Measurements from ENCODE around the gene NDUFAF8. TPM values are rescaled to one million over a fixed set of nuclear protein-coding genes. Genes with fewer than 3 reads are reported as not detected.

The NDUFAF8 gene
- total RNA-seq, 2 experiments from 2014 or later: 129 to 165 TPM

- Histone ChIP-seq H3K4me1 (ENCODE audit: insufficient read depth, low read length, poor library complexity, severe bottlenecking) (peaks cover 4% of the 10 kb centered on the region), H3K79me2 (ENCODE audit: insufficient read depth, low read depth, low read length) (peaks cover 16% of the 10 kb centered on the region), H2AFZ (ENCODE audit: low read length) (no peak overlapping the region), H3K4me3 (ENCODE audit: low read depth, low read length, poor library complexity, severe bottlenecking) (no peak overlapping the region), H3K36me3 (ENCODE audit: insufficient read depth, low read length) (peaks cover 32% of the 10 kb centered on the region), H3K9me2 (ENCODE audit: insufficient read depth, low read length) (no peaks in the 10 kb centered on the region), H3K9me3 (ENCODE audit: low read length) (no peaks in the 10 kb centered on the region), H4K20me1 (ENCODE audit: insufficient read depth, low read length) (0 out of 2 replicates have a peak, but pooled peaks cover 3% of the 10 kb centered on the region), H3K27ac (ENCODE audit: low read depth, low read length, poor library complexity, severe bottlenecking) (no peak overlapping the region), H3K4me2 (ENCODE audit: low read length) (no peak overlapping the region)
- ChIA-PET POLR2A (no interaction called here), CTCF (ENCODE audit: unreplicated experiment) (no interaction called here)
- BruUV-seq (replicated peaks): no TSS peak
- DNase-seq (ENCODE audit: low spot score): no peak
- intact Hi-C loops (cut with micrococcal nuclease; ENCODE audit: unreplicated experiment): no loop called here
- TF ChIP-seq, protein P1, sequence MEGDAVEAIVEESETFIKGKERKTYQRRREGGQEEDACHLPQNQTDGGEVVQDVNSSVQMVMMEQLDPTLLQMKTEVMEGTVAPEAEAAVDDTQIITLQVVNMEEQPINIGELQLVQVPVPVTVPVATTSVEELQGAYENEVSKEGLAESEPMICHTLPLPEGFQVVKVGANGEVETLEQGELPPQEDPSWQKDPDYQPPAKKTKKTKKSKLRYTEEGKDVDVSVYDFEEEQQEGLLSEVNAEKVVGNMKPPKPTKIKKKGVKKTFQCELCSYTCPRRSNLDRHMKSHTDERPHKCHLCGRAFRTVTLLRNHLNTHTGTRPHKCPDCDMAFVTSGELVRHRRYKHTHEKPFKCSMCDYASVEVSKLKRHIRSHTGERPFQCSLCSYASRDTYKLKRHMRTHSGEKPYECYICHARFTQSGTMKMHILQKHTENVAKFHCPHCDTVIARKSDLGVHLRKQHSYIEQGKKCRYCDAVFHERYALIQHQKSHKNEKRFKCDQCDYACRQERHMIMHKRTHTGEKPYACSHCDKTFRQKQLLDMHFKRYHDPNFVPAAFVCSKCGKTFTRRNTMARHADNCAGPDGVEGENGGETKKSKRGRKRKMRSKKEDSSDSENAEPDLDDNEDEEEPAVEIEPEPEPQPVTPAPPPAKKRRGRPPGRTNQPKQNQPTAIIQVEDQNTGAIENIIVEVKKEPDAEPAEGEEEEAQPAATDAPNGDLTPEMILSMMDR (conservative IDR thresholded peaks at IDR 0.05; ENCODE audit: low read length): no peak
- no peak for TF ChIP-seq EZH2phosphoT487 (IDR thresholded peaks at IDR 0.05; ENCODE audit: borderline replicate concordance, low read depth, low read length)
Measured at GRCh38 chr17:81287741-81288430, 48.8 kb downstream of the NDUFAF8 start.

GRCh38 chr17:81288715-81289114 lies 49.6 kb downstream of the NDUFAF8 start:
- Histone ChIP-seq H3K9me3 (ENCODE audit: low read length) (no peaks in the 10 kb centered on the region), H3K4me3 (ENCODE audit: low read depth, low read length, poor library complexity, severe bottlenecking) (no peak overlapping the region), H2AFZ (ENCODE audit: low read length) (no peak overlapping the region), H3K9me2 (ENCODE audit: insufficient read depth, low read length) (no peaks in the 10 kb centered on the region), H3K4me1 (ENCODE audit: insufficient read depth, low read length, poor library complexity, severe bottlenecking) (peaks cover 9% of the 10 kb centered on the region), H4K20me1 (ENCODE audit: insufficient read depth, low read length) (0 out of 2 replicates have a peak, but pooled peaks cover 3% of the 10 kb centered on the region), H3K36me3 (ENCODE audit: insufficient read depth, low read length) (peaks cover 32% of the 10 kb centered on the region), H3K4me2 (ENCODE audit: low read length) (no peak overlapping the region), H3K79me2 (ENCODE audit: insufficient read depth, low read depth, low read length) (peaks cover 16% of the 10 kb centered on the region), H3K27ac (ENCODE audit: low read depth, low read length, poor library complexity, severe bottlenecking) (no peak overlapping the region)
- intact Hi-C loops (cut with micrococcal nuclease; ENCODE audit: unreplicated experiment): no loop called here
- CTCF ChIA-PET (ENCODE audit: unreplicated experiment): no interaction called here
- DNase-seq (ENCODE audit: low spot score): no peak
- BruUV-seq (replicated peaks): no TSS peak
- TF ChIP-seq EZH2phosphoT487 (IDR thresholded peaks at IDR 0.05; ENCODE audit: borderline replicate concordance, low read depth, low read length): no peak
- TF ChIP-seq, protein P1 (conservative IDR thresholded peaks at IDR 0.05; ENCODE audit: low read length): no peak
- POLR2A ChIA-PET: no interaction called here

GRCh38 chr17:81289627-81290026 lies 50.5 kb downstream of the NDUFAF8 start:
- POLR2A ChIA-PET: no interaction called here

More at GRCh38 chr17:81289627-81290026, 50.5 kb downstream of the NDUFAF8 start:
- Histone ChIP-seq H3K4me2 (ENCODE audit: low read length) (no peak overlapping the region), H2AFZ (ENCODE audit: low read length) (no peak overlapping the region), H3K9me2 (ENCODE audit: insufficient read depth, low read length) (no peaks in the 10 kb centered on the region), H4K20me1 (ENCODE audit: insufficient read depth, low read length) (0 out of 2 replicates have a peak, but pooled peaks cover 3% of the 10 kb centered on the region), H3K4me1 (ENCODE audit: insufficient read depth, low read length, poor library complexity, severe bottlenecking) (peaks cover 16% of the 10 kb centered on the region), H3K36me3 (ENCODE audit: insufficient read depth, low read length) (peaks cover 27% of the 10 kb centered on the region), H3K27ac (ENCODE audit: low read depth, low read length, poor library complexity, severe bottlenecking) (no peak overlapping the region), H3K9me3 (ENCODE audit: low read length) (no peaks in the 10 kb centered on the region), H3K79me2 (ENCODE audit: insufficient read depth, low read depth, low read length) (peaks cover 25% of the 10 kb centered on the region), H3K4me3 (ENCODE audit: low read depth, low read length, poor library complexity, severe bottlenecking) (no peak overlapping the region)
- TF ChIP-seq EZH2phosphoT487 (IDR thresholded peaks at IDR 0.05; ENCODE audit: borderline replicate concordance, low read depth, low read length): no peak
- TF ChIP-seq, protein P1 (conservative IDR thresholded peaks at IDR 0.05; ENCODE audit: low read length): no peak; the same call in 1 of the 2 replicates
- intact Hi-C loops (cut with micrococcal nuclease; ENCODE audit: unreplicated experiment): no loop called here
- BruUV-seq (replicated peaks): no TSS peak
- DNase-seq (ENCODE audit: low spot score): no peak
- CTCF ChIA-PET (ENCODE audit: unreplicated experiment): no interaction called here
